K562 (cell line): ENCODE data around the gene CDK11A. TPM values are rescaled to one million over a fixed set of nuclear protein-coding genes. Genes with fewer than 3 reads are reported as not detected.

Experiments
- ATAC-seq: fragments of 200-7000 bp; cut with Tn5 transposase; 3 replicates; pipeline ENCODE4 v1.9.1; 2020; ENCODE audit warnings: moderate library complexity
- BruUV-seq: library from RNA; stranded (reverse); fragments of 400-500 nt; replicated peaks from 2 replicates; lab custom pipeline; 2021; lab: Mats Ljungman, UMichigan
- CTCF ChIA-PET: fragments of 300-600 bp; formaldehyde crosslinking; extraction: SDS; loops from one replicate; lab custom pipeline; 2021; ENCODE audit warnings: low intra/inter-chr PET ratio; lab: Yijun Ruan, JAX
- POLR2A ChIA-PET: fragments of 300-600, 350-650 bp; sonication (Branson Sonifier 250); formaldehyde crosslinking; extraction: SDS; loops from one replicate; lab custom pipeline; 2021; ENCODE audit warnings: antibody characterized with exemption, inconsistent platforms; lab: Yijun Ruan, JAX
- DNase-seq, 4 experiments: peaks; one replicate each; pipeline versions ENCODE4 v3.0.0 to v3.0.0-alpha.2; 2011 to 2018; ENCODE audit warnings: low spot score in 3 of 4, mixed read lengths in 3 of 4; ENCODE audit errors: extremely low read depth in 1 of 4
- FAIRE-seq: peaks from 2 replicates; lab custom pipeline; 2011; peaks lifted over from hg19 to GRCh38; lab: Jason Lieb, UNC
- H2AFZ ChIP-seq: 2 replicates; pipeline ENCODE4 v1.6.0; 2011; ENCODE audit warnings: low read depth, low read length, control low read depth, inconsistent platforms
- H3K27ac ChIP-seq: fragments of 200-600 bp; 3 replicates; pipeline ENCODE4 v1.8.0; 2011; ENCODE audit warnings: low read depth, mild to moderate bottlenecking, control low read depth, inconsistent platforms, low read length, moderate library complexity, mixed read lengths; ENCODE audit errors: extremely low read depth
- H3K27me3 ChIP-seq, 2 experiments: fragments of 300-600 bp in 1 of 2; 2 replicates in 1 of 2; 3 replicates in 1 of 2; pipeline versions ENCODE4 v1.6.0 to v1.8.0; 2011; ENCODE audit warnings: inconsistent platforms in 2 of 2, low read length in 2 of 2, mild to moderate bottlenecking in 1 of 2, mixed read lengths in 1 of 2, moderate library complexity in 1 of 2; ENCODE audit not compliant: control insufficient read depth in 2 of 2, insufficient read depth in 2 of 2
- H3K36me3 ChIP-seq: fragments of 300-600 bp; 3 replicates; pipeline ENCODE4 v1.8.0; 2011; ENCODE audit warnings: mild to moderate bottlenecking, low read length, inconsistent platforms; ENCODE audit not compliant: control insufficient read depth, insufficient read depth
- H3K4me1 ChIP-seq, 2 experiments: fragments of 200-600 bp in 1 of 2; replicated peaks in 1 of 2; 2 replicates in 1 of 2; 3 replicates in 1 of 2; pipeline versions ENCODE4 v1.5.1 to v1.8.0; 2011; ENCODE audit warnings: inconsistent platforms in 2 of 2, low read length in 2 of 2, mild to moderate bottlenecking in 1 of 2, mixed read lengths in 1 of 2, moderate library complexity in 1 of 2; ENCODE audit not compliant: control insufficient read depth in 2 of 2, insufficient read depth in 2 of 2
- H3K4me2 ChIP-seq: 2 replicates; pipeline ENCODE4 v1.6.1; 2011; ENCODE audit warnings: low read length, control low read depth, inconsistent platforms, mixed read lengths; ENCODE audit not compliant: insufficient read depth
- H3K4me3 ChIP-seq: fragments of 200-600 bp; sonication (generic), shearing (Covaris generic); 2 replicates; pipeline ENCODE4 v1.5.1; 2016; ENCODE audit warnings: control low read depth, inconsistent platforms
- H3K79me2 ChIP-seq: fragments of 200-600 bp; 3 replicates; pipeline ENCODE4 v1.8.0; 2011; ENCODE audit warnings: low read length, inconsistent platforms; ENCODE audit not compliant: control insufficient read depth, insufficient read depth
- H3K9ac ChIP-seq, 2 experiments: 2 replicates each; pipeline versions ENCODE4 v1.6.0 to v1.6.1; 2011; ENCODE audit warnings: low read depth in 2 of 2, low read length in 2 of 2, control low read depth in 1 of 2, inconsistent platforms in 1 of 2, mild to moderate bottlenecking in 1 of 2, mixed read lengths in 1 of 2; ENCODE audit not compliant: insufficient read depth in 1 of 2
- H3K9me1 ChIP-seq: one replicate; pipeline ENCODE4 v1.6.0; 2011; ENCODE audit warnings: inconsistent platforms, mild to moderate bottlenecking, low read length, moderate library complexity; ENCODE audit not compliant: control insufficient read depth, insufficient read depth
- H3K9me3 ChIP-seq: replicated peaks from 2 replicates; pipeline ENCODE4 v1.5.1; 2011; ENCODE audit warnings: low read depth, low read length, inconsistent platforms; ENCODE audit not compliant: control insufficient read depth, insufficient read depth
- H4K20me1 ChIP-seq: replicated peaks from 2 replicates; pipeline ENCODE4 v1.6.1; 2011; ENCODE audit warnings: low read length, inconsistent platforms, mixed read lengths; ENCODE audit not compliant: control insufficient read depth, insufficient read depth
- BRD9 ChIP-seq: fragments of 450-650 bp; IDR thresholded peaks from 2 replicates; pipeline ENCODE4 v1.6.1; 2018; ENCODE audit warnings: low read depth; ENCODE audit not compliant: partially characterized antibody
- ELF4 ChIP-seq: fragments of 450-650 bp; formaldehyde crosslinking; IDR thresholded peaks from 2 replicates; pipeline ENCODE4 v1.4.0; 2022; ENCODE audit warnings: missing genetic modification characterization
- HEY1 ChIP-seq: fragments of 250-450 bp; sonication (Bioruptor Pico); IDR thresholded peaks from 2 replicates; pipeline ENCODE4 v1.5.0; 2020; ENCODE audit warnings: mild to moderate bottlenecking, moderate library complexity, borderline replicate concordance
- MBD1 ChIP-seq: fragments of 250-450 bp; sonication (Bioruptor Pico); IDR thresholded peaks from 2 replicates; pipeline ENCODE4 v1.8.0; 2022; ENCODE audit warnings: inconsistent platforms
- PTRF ChIP-seq: fragments of 450-650 bp; IDR thresholded peaks from 2 replicates; pipeline ENCODE4 v1.6.1; 2016; ENCODE audit warnings: mild to moderate bottlenecking, missing genetic modification characterization, missing compliant biosample characterization
- ZBTB9 ChIP-seq: fragments of 450-650 bp; formaldehyde crosslinking; IDR thresholded peaks from 2 replicates; pipeline ENCODE4 v1.4.0; 2020; ENCODE audit warnings: mild to moderate bottlenecking, moderate library complexity
- WGBS: fragments of 100-300 bp; shearing (Covaris generic); methylation state at CpG from one replicate; pipeline ENCODE4 v1.1.6; 2016; ENCODE audit warnings: low coverage, mixed read lengths; ENCODE audit not compliant: insufficient coverage; ENCODE audit errors: missing lambda C conversion rate; 5-methylcytosine and 5-hydroxymethylcytosine counted together
- in situ Hi-C: fragments of 300-500 bp; cut with MboI; formaldehyde crosslinking; loops from 4 replicates; pipeline ENCODE4 v1.15.0; 2018; ENCODE audit warnings: inconsistent platforms, mixed read lengths
- intact Hi-C: fragments of 100-400 bp; cut with micrococcal nuclease; formaldehyde crosslinking; loops from 2 replicates; pipeline ENCODE4 v1.14.2; 2022
- polyA plus RNA-seq, 8 experiments: library from polyadenylated mRNA; depleted of rRNA in 4 of 8; stranded (reverse) in 5 of 8; unstranded in 3 of 8; fragments of >200 nt; fragmentation: Nextera tagmentation in 2 of 8; fragmentation: Illumina TruSeq in 1 of 8; extraction: Ambion mirVana in 2 of 8; extraction: Trizol in 1 of 8; gene quantifications; 2 replicates each; pipeline versions ENCODE4 v1.2.1 to v1.2.3, GENCODE V29; 2011 to 2014; ENCODE audit warnings: inconsistent platforms in 1 of 8, missing spikeins in 1 of 8
- total RNA-seq, 7 experiments: library from RNA; depleted of rRNA in 6 of 7; stranded (reverse); fragments of >200 nt in 6 of 7; fragmentation: Illumina TruSeq in 2 of 7; extraction: Trizol in 2 of 7; gene quantifications; 2 replicates each; pipeline versions ENCODE4 v1.2.1 to v1.2.3, GENCODE V29; 2011 to 2021; ENCODE audit warnings: low replicate concordance in 1 of 7
- TF ChIP-seq, protein P1 (sequence below): fragments of 250-450 bp; sonication (Bioruptor Pico); IDR thresholded peaks from 2 replicates; pipeline ENCODE4 v1.5.0; 2021
- TF ChIP-seq, protein P2 (sequence below): fragments of 450-650 bp; formaldehyde crosslinking; IDR thresholded peaks from 2 replicates; pipeline ENCODE4 v1.4.0; 2022; ENCODE audit warnings: missing genetic modification characterization

Gene CDK11A
- total and polyA plus RNA-seq, 9 of the 15 experiments (the other 6 are each of a cell fraction or from before 2014, with no cell fraction given), result 4.5 to 71.0 (median 43.9) TPM

DNA sequence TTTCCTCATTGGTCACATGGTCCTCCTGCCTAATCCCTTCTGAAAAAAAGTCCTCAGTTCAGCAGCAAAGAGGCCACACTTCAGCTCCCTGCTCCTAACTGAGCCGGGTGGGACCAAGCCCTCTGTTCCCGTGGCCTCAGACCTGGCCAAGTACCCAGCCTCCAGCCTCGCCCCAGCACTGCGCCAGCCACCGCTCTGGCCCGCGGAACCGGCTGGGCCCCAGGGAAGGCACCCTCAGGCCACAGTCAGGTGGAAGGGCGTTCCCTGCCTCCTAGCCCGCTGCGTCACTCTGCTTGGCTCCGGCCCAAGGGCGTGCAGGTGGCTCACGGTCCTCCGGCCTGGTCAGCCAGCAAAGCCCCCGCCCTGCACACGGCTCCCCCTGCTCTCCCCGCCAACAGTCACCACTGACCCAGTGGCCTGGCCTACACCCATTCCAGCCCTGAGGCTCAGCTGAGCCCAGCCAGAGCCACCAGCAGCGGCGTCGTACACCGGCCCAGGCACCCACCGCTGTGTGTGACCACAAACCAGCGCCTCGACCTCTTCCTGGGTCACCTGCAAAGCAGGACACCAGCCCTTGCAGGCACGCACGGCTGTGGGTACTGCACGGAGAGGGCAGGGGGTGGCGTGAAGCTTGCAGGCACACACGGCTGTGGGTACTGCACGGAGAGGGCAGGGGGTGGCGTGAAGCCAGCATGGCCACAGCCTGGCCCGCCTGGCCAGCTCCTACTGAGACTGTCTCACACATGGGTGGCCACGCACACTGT lies 34.7 kb upstream of the CDK11A start:
- Histone ChIP-seq H3K9me1 (peaks cover 9% of the 10 kb centered on the region), H4K20me1 (0 out of 2 replicates have a peak, but pooled peaks cover 5% of the 10 kb centered on the region), H3K27ac (peak overlapping the region; percentile 87), H3K4me2 (peak overlapping the region; percentile 71), H3K27me3 (no peaks in the 10 kb centered on the region), H3K4me1 (peaks cover 16 to 55% of the 10 kb centered on the region in 2 experiments), H3K9ac (peak overlapping the region; percentile 65 to 86), H3K9me3 (no peaks in the 10 kb centered on the region), H3K4me3 (no peak overlapping the region), H3K79me2 (peaks cover 52% of the 10 kb centered on the region), H2AFZ (peak overlapping the region; percentile 60), H3K36me3 (peaks cover 96% of the 10 kb centered on the region)
- WGBS, result 18% methylated on average over 34 of the region's 34 CpGs
- peak; percentile 100 for FAIRE-seq
- DNase-seq, result peak; percentile 88 to 98 (median 92)
- peak; percentile 97 for ATAC-seq
- intact Hi-C loops (loop anchor here (2.0 kb wide), 1 partner anchor 20 kb away; the partner anchor contains the start of gene NADK), in situ Hi-C loops (no loop called here)
- CTCF ChIA-PET, result no interaction called here
- POLR2A ChIA-PET, result interaction anchor here (0.5 to 2.1 kb wide), 11 partner anchors 10 to 389 kb away, joined by 3 to 11 read pairs (median 3); partner anchors contain the start of gene MIB2
- no TSS peak for BruUV-seq
- TF ChIP-seq HEY1 (CRISPR knock-in tag) (no peak), ELF4 (CRISPR knock-in tag) (peak; percentile 7; the same call in 1 of the 2 replicates), MBD1 (CRISPR knock-in tag) (no peak), ZBTB9 (peak; percentile 22; the same call in 1 of the 2 replicates), PTRF (no peak), BRD9 (no peak)
- TF ChIP-seq, protein P1, sequence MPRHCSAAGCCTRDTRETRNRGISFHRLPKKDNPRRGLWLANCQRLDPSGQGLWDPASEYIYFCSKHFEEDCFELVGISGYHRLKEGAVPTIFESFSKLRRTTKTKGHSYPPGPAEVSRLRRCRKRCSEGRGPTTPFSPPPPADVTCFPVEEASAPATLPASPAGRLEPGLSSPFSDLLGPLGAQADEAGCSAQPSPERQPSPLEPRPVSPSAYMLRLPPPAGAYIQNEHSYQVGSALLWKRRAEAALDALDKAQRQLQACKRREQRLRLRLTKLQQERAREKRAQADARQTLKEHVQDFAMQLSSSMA (CRISPR knock-in tag), result no peak
- TF ChIP-seq, protein P2, sequence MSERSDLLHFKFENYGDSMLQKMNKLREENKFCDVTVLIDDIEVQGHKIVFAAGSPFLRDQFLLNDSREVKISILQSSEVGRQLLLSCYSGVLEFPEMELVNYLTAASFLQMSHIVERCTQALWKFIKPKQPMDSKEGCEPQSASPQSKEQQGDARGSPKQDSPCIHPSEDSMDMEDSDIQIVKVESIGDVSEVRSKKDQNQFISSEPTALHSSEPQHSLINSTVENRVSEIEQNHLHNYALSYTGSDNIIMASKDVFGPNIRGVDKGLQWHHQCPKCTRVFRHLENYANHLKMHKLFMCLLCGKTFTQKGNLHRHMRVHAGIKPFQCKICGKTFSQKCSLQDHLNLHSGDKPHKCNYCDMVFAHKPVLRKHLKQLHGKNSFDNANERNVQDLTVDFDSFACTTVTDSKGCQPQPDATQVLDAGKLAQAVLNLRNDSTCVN (CRISPR knock-in tag), result no peak
